K562 (cell line): Measurements from ENCODE around the gene PRKCG. TPM values are rescaled to one million over a fixed set of nuclear protein-coding genes. Genes with fewer than 3 reads are reported as not detected.
A peak's percentile ranks its signal among the peaks of the same experiment; 100 is the strongest.

ENCODE experiments used
- ARID1B ChIP-seq: fragments of 450-650 bp; IDR thresholded peaks from 2 replicates; pipeline ENCODE4 v1.6.1; 2016; ENCODE audit warnings: antibody characterized with exemption, mild to moderate bottlenecking, inconsistent platforms
- ATF4 ChIP-seq: fragments of 450-650 bp; formaldehyde crosslinking; IDR thresholded peaks from 2 replicates; pipeline ENCODE4 v1.4.0; 2022; ENCODE audit warnings: mild to moderate bottlenecking, moderate library complexity
- ELF2 ChIP-seq: fragments of 250-450 bp; sonication (Bioruptor Pico); IDR thresholded peaks from 2 replicates; pipeline ENCODE4 v1.5.0; 2021; ENCODE audit warnings: mild to moderate bottlenecking
- ESRRA ChIP-seq: fragments of 450-650 bp; IDR thresholded peaks from 2 replicates; pipeline ENCODE4 v1.6.1; 2014; ENCODE audit warnings: low read depth, mild to moderate bottlenecking, moderate library complexity, borderline replicate concordance
- ETV1 ChIP-seq: fragments of 450-650 bp; conservative IDR thresholded peaks from 2 replicates; pipeline ENCODE4 v1.6.1; 2016; ENCODE audit warnings: missing genetic modification characterization, control low read depth, low read depth, missing compliant biosample characterization
- EZH2 ChIP-seq: IDR thresholded peaks from 2 replicates; pipeline ENCODE4 v1.6.1; 2012; ENCODE audit warnings: low read depth, mild to moderate bottlenecking, inconsistent platforms, low read length, borderline replicate concordance
- HOXB6 ChIP-seq: fragments of 250-450 bp; sonication (Bioruptor Pico); IDR thresholded peaks from 2 replicates; pipeline ENCODE4 v1.5.1; 2022; ENCODE audit warnings: mild to moderate bottlenecking, borderline replicate concordance
- JUND ChIP-seq, 2 experiments: IDR thresholded peaks; 2 replicates in 1 of 2; 3 replicates in 1 of 2; pipeline ENCODE4 v1.6.1; 2011; ENCODE audit warnings: borderline replicate concordance in 2 of 2, low read depth in 2 of 2, low read length in 2 of 2, improper control_type of control experiment in 1 of 2, missing biosample characterization in 1 of 2, missing genetic modification characterization in 1 of 2, missing genetic modification reagents in 1 of 2
- LCOR ChIP-seq: sonication (generic); formaldehyde crosslinking; IDR thresholded peaks from 2 replicates; pipeline ENCODE4 v1.8.0; 2022; ENCODE audit warnings: mild to moderate bottlenecking, missing genetic modification reagents
- MXD1 ChIP-seq: fragments of 250-450 bp; sonication (Bioruptor Pico); IDR thresholded peaks from 2 replicates; pipeline ENCODE4 v1.8.0; 2021; ENCODE audit warnings: borderline replicate concordance, mild to moderate bottlenecking, moderate library complexity; ENCODE audit not compliant: poor library complexity, severe bottlenecking
- NCOA2 ChIP-seq, 2 experiments: fragments of 450-650 bp; IDR thresholded peaks; 2 replicates each; pipeline ENCODE4 v1.6.1; 2018; ENCODE audit warnings: mild to moderate bottlenecking in 2 of 2, moderate library complexity in 1 of 2; ENCODE audit not compliant: partially characterized antibody in 2 of 2
- NRF1 ChIP-seq, 2 experiments: fragments of 450-650 bp; IDR thresholded peaks in 1 of 2; conservative IDR thresholded peaks in 1 of 2; 2 replicates each; pipeline ENCODE4 v1.6.1; 2014; ENCODE audit warnings: mild to moderate bottlenecking in 2 of 2
- SMAD1 ChIP-seq: fragments of 150-350 bp; IDR thresholded peaks from 2 replicates; pipeline ENCODE4 v1.6.1; 2014; ENCODE audit warnings: low read length, low read depth; ENCODE audit not compliant: partially characterized antibody
- ZNF23 ChIP-seq: fragments of 250-450 bp; sonication (Bioruptor Pico); IDR thresholded peaks from 2 replicates; pipeline ENCODE4 v1.4.0; 2020; ENCODE audit warnings: mild to moderate bottlenecking
- ZNF551 ChIP-seq: fragments of 250-450 bp; sonication (Bioruptor Pico); IDR thresholded peaks from 2 replicates; pipeline ENCODE4 v1.5.0; 2021; ENCODE audit warnings: mild to moderate bottlenecking, moderate library complexity
- polyA plus RNA-seq, 8 experiments: library from polyadenylated mRNA; depleted of rRNA in 4 of 8; stranded (reverse) in 5 of 8; unstranded in 3 of 8; fragments of >200 nt; fragmentation: Nextera tagmentation in 2 of 8; fragmentation: Illumina TruSeq in 1 of 8; extraction: Ambion mirVana in 2 of 8; extraction: Trizol in 1 of 8; gene quantifications; 2 replicates each; pipeline versions ENCODE4 v1.2.1 to v1.2.3, GENCODE V29; 2011 to 2014; ENCODE audit warnings: inconsistent platforms in 1 of 8, missing spikeins in 1 of 8
- total RNA-seq, 7 experiments: library from RNA; depleted of rRNA in 6 of 7; stranded (reverse); fragments of >200 nt in 6 of 7; fragmentation: Illumina TruSeq in 2 of 7; extraction: Trizol in 2 of 7; gene quantifications; 2 replicates each; pipeline versions ENCODE4 v1.2.1 to v1.2.3, GENCODE V29; 2011 to 2021; ENCODE audit warnings: low replicate concordance in 1 of 7
- TF ChIP-seq, protein P1 (sequence below): fragments of 250-450 bp; sonication (Bioruptor Pico); IDR thresholded peaks from 2 replicates; pipeline ENCODE4 v1.4.0; 2020; ENCODE audit warnings: mild to moderate bottlenecking, moderate library complexity
- TF ChIP-seq, protein P2 (sequence below): sonication (generic); formaldehyde crosslinking; IDR thresholded peaks from 2 replicates; pipeline ENCODE4 v1.8.1; 2022; ENCODE audit warnings: missing genetic modification reagents
- TF ChIP-seq, protein P3 (sequence below): fragments of 450-650 bp; formaldehyde crosslinking; IDR thresholded peaks from 2 replicates; pipeline ENCODE4 v1.4.0; 2022; ENCODE audit warnings: missing genetic modification characterization

Gene PRKCG
- total and polyA plus RNA-seq, 9 of the 15 experiments (the other 6 are each of a cell fraction or from before 2014, with no cell fraction given) = not detected

GRCh38 chr19:53867225-53868090 is 14.5 kb upstream of the PRKCG start, which contains the start of gene MYADM (continued):
- TF ChIP-seq, protein P1, sequence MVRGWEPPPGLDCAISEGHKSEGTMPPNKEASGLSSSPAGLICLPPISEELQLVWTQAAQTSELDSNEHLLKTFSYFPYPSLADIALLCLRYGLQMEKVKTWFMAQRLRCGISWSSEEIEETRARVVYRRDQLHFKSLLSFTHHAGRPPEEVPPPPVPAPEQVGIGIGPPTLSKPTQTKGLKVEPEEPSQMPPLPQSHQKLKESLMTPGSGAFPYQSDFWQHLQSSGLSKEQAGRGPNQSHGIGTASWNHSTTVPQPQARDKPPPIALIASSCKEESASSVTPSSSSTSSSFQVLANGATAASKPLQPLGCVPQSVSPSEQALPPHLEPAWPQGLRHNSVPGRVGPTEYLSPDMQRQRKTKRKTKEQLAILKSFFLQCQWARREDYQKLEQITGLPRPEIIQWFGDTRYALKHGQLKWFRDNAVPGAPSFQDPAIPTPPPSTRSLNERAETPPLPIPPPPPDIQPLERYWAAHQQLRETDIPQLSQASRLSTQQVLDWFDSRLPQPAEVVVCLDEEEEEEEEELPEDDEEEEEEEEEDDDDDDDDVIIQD (CRISPR knock-in tag) = no peak
- TF ChIP-seq SMAD1 (no peak), NRF1 (conservative IDR thresholded peaks at IDR 0.05 in 1 of 2, IDR thresholded peaks at IDR 0.05 in 1 of 2) (peak; percentile 48 to 68; a peak in 3 of 4 replicates), ZNF551 (CRISPR knock-in tag) (no peak), NCOA2 (IDR thresholded peaks at IDR 0.05; ENCODE audit: partially characterized antibody in 2 of 2) (no peak), LCOR (no peak), ARID1B (peak; percentile 37; the same call in 1 of the 2 replicates), HOXB6 (no peak), JUND (IDR thresholded peaks at IDR 0.05; ENCODE audit: borderline replicate concordance, low read depth, low read length) (peak; percentile 60; the same call in 1 of the 2 replicates), JUND (tag; IDR thresholded peaks at IDR 0.05; ENCODE audit: borderline replicate concordance, low read depth, low read length) (peak; percentile 34; the same call in 1 of the 3 replicates), ELF2 (CRISPR knock-in tag) (peak; percentile 58; the same call in 1 of the 2 replicates), ATF4 (CRISPR knock-in tag) (no peak), ZNF23 (no peak), ESRRA (peak; percentile 33; the same call in 1 of the 2 replicates), EZH2 (no peak), MXD1 (CRISPR knock-in tag) (no peak), ETV1 (tag) (peak; percentile 75)
- TF ChIP-seq, protein P2, sequence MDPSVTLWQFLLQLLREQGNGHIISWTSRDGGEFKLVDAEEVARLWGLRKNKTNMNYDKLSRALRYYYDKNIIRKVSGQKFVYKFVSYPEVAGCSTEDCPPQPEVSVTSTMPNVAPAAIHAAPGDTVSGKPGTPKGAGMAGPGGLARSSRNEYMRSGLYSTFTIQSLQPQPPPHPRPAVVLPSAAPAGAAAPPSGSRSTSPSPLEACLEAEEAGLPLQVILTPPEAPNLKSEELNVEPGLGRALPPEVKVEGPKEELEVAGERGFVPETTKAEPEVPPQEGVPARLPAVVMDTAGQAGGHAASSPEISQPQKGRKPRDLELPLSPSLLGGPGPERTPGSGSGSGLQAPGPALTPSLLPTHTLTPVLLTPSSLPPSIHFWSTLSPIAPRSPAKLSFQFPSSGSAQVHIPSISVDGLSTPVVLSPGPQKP (CRISPR knock-in tag) = no peak
- TF ChIP-seq, protein P3, sequence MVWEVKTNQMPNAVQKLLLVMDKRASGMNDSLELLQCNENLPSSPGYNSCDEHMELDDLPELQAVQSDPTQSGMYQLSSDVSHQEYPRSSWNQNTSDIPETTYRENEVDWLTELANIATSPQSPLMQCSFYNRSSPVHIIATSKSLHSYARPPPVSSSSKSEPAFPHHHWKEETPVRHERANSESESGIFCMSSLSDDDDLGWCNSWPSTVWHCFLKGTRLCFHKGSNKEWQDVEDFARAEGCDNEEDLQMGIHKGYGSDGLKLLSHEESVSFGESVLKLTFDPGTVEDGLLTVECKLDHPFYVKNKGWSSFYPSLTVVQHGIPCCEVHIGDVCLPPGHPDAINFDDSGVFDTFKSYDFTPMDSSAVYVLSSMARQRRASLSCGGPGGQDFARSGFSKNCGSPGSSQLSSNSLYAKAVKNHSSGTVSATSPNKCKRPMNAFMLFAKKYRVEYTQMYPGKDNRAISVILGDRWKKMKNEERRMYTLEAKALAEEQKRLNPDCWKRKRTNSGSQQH (CRISPR knock-in tag) = no peak
